NCI-H510A treated with DMSO at 0.1 percent for 48 hours (cell line): ENCODE data around the gene KCNG3.
"Not testable (repeated sequence)": the region's sequence is repeated elsewhere in the genome, so short reads cannot be mapped to it uniquely, and the experiment has no call there.

Experiments used
- DNase-seq: peaks from one replicate; lab custom pipeline; 2025; lab: John Stamatoyannopoulos, UW

KCNG3 gene

GRCh38 chr2:42429352-42429751, 64.4 kb downstream of the KCNG3 start:
- DNase-seq = no peak

- no peak for DNase-seq
Measured at GRCh38 chr2:42425697-42426096, 68.1 kb downstream of the KCNG3 start.

- no peak for DNase-seq
Measured at GRCh38 chr2:42424033-42424432, 69.7 kb downstream of the KCNG3 start.

DNA sequence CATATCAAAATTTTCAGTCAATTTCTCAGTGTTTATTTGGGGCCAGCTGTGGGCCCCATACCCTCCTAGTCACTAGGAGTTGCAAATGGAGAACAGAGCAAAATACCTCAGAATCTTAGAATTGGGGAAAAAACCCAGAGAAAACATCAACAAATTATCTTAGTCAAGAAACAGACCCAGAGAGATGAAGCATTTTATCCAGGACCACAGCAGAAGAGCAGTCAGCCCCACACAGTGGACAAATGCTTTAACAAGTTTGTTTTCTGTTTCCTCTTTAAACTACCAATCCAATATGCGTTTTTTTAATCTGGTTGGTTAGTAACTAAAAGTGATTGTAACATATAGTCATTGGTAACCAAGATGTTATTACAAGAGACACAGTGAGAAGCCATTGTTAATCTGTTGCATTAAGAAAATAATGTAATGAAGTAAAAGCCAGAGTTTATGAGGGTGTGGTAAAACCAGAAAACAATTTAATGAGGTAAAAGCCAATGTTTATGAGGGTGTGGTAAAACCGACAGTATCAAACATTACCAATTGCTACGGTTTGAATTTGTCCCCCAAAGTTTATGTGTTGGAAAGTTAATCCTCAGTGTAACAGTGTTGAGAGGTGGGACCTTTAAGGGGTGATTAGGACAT, 72.1 kb downstream of the KCNG3 start:
- no peak for DNase-seq

- DNase-seq = no peak
Measured at GRCh38 chr2:42421157-42421485, 72.7 kb downstream of the KCNG3 start.

DNA sequence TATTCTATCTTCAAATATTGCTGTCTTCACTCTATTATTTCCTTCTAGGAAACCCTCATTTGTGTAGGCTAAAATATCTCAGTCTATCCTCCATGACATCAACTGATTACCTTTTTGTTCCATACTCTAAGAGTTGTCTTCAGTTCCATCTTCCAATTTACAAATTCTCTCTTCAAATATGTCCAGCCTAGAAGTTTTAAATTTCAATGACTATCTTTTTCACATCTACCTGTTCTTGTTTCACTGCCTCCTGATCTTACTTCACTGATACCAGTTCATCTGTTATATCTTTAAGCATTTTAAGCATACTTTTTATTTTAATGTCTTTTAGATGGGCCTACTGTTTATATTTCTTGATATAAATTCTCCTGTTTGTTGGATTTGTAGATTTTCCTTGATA, 79.1 kb downstream of the KCNG3 start:
- no peak for DNase-seq

DNA sequence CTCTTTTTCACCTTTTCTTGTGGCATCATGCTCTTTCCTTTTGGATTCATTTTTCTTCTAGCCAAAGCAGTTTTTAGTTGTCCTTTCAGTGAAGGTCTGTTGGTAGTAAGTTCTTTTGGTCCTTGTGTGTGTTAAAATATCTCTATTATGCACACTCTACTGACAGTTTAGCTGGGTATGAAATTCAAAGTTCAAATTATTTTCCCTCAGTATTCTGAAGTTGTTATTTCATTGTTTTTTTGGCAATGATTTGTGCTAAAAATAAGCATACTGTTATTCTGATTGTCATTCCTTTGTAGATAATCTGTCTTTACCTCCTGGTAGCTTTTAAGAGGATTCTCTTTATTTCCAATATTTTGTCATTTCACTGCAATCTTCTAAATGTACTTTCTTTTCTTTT, 79.6 kb downstream of the KCNG3 start:
- no peak for DNase-seq

GRCh38 chr2:42410742-42411514, 82.9 kb downstream of the KCNG3 start:
- no peak for DNase-seq

GRCh38 chr2:42408009-42408408, 85.8 kb downstream of the KCNG3 start:
- no peak for DNase-seq

GRCh38 chr2:42407476-42407875, 86.3 kb downstream of the KCNG3 start:
- DNase-seq = no peak

DNA sequence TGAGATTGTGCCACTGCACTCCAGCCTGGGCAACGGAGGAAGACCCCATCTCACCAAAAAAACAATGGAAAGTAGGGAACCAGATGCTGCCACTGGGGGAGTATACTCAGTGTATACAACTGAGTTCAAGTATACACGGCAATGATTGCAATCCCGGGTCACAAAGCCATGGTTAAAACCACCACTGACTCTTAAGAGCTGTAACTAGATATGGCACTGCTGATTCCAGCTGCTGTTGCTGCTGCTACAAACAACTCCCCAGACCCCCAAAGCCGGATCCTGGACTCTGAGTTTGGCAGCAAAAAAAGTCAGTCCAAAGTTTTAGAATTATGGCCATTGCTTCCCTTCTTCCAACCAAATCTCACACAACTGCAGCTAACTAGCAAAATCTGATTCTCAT, 89.1 kb downstream of the KCNG3 start:
- peak; percentile 27 for DNase-seq

DNA sequence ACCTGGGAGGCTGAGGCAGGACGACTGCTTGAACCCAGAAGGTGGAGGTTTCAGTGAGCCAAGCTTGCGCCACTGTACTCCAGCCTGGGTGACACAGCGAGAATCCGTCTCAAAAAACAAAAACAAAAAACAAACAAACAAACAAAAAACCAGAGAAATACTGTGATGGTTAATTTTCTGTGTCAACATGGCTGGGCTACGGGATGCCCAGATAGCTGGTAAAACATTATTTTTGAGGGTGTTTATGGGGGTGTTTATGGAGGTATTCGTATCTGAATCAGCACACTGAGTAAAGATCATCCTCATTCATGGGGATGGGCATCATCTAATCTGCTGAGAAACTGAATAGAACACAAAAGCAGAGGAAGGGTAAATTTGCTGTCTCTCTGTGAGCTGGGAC, 92.0 kb downstream of the KCNG3 start:
- no peak for DNase-seq

DNA sequence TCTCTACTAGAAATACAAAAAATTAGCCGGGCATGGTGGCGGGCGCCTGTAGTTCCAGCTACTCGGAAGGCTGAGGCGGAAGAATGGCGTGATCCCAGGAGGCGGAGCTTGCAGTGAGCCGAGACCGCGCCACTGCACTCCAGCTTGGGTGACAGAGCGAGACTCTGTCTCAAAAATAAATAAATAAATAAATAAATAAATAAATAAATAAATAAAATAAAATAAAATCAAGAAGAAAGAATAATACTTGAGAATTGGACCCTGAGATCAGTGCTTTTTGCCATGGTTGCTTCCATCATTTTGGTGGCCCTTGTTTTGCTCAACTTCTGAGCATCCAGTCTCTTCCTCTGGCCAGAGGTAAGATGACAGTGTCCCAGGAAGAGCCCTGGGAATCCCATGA, 95.7 kb downstream of the KCNG3 start:
- DNase-seq = not testable (repeated sequence)

DNA sequence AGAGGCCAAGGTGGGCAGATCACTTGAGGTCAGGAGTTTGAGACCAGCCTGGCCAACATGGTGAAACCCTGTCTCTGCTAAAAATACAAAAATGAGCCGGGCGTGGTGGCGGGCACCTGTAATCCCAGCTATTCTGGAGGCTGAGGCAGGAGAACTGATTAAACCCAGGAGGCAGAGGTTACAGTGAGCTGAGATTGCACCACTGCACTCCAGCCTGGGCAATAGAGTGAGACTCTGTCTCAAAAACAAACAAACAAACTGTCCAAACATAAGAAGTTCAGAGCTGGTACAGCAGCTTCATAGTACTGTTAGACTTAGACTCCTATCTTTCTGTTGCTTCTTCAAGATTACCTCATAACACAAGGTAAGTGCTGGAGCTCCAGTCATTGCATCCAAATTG, 100.5 kb downstream of the KCNG3 start:
- DNase-seq = not testable (repeated sequence)

DNA sequence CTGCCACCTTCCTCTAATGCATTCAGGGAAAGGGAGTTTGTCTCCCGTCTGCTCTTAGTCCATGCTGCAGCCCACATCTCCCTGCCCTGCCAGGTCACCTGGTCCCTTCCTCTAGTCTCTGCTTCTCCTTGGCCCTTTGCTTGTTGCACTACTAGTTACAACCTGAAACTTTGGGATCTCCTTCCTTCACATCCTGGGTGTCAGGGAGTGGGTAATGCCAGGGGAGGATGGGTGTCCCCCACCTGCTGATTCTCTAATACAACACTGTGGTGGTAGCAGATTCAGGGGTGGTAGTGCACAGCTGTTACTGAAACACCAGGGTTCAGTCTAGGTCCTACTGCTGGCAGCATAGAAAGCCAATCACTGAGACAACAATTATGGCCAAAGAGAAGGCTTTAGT, 101.6 kb downstream of the KCNG3 start:
- DNase-seq = no peak
